GM19351 (cell line): ENCODE results near the gene RAB7A.
"Not testable (repeated sequence)": the region's sequence is repeated elsewhere in the genome, so short reads cannot be mapped to it uniquely, and the experiment has no call there.

Experiments used
- ATAC-seq: cut with Tn5 transposase; IDR thresholded peaks from one replicate; pipeline ENCODE4 v1.9.1; 2021; ENCODE audit warnings: mild to moderate bottlenecking, moderate library complexity; ENCODE audit not compliant: unreplicated experiment

The RAB7A gene

DNA sequence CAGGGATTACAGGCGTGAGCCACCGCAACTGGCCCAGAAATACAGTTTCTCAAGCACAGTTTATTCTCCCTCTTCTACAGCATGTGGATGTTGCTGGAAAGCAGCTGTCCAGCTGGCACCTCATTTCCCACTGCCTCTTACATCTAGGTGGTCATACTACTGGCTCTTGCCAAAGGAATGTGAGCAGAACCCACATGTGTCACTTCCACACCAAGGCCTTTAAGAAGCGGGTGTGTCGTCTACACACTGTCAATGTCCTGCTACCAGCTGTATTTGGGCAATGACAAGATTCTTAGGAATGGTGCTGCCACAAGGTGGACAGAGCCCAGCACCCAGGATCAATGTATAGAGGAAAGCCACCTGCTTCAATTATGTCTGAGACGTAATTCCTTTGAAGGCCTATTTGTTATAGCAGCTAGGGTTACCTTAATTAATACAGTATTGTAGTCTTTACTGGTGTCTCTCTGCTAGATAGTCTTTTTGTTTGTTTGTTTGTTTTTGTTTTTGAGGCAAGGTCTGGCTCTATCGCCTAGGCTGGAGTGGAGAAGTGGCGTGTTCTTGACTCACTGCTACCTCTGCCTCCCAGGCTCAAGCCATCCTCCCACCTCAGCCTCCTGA is 15.1 kb upstream of the RAB7A start:
- no peak for ATAC-seq

DNA sequence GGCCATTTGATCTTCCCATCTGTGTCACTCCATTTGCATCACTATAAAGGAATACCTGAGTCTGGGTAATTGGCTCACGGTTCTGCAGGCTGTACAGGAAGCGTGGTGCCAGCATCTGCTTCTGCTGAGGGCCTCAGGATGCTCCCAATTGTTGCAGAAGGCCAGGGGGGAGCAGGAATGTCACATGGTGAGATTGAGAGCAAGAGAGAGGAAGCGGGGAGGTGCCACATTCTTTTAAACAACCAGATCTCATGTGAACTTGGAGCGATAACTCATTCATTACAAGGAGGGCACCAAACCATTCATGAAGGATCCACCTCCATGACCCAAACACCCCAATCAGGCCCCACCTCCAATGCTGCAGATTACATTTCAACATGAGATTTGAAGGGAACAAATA is 13.1 kb upstream of the RAB7A start:
- ATAC-seq: no peak

DNA sequence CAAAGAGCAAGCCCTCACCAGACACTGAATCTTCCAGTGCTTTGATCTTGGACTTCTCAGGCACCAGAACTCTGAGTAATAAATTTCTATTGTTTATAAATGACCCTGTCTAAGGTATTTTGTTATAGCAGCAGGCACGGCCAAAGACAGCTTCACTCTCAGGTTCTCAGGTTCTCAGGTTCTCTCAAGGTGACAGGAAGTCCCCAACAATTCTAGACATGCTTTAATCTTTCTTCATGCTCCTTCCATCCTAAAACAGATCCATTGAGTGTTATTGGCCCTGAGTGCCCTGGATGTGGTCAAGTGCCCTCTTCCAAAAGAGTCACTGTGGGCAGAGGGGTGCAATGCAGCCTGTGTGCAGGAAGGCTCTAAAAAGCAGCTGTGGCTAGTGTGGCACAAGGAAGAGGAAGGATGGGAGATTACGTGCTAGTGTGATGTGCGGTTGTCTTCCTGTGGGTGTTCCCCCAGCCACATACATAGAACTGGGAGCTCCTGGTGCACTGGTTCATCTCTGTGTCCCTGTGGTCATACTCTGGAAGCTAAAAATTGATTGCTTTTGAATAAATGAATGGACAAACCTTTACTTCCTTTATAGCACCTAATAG is 11.0 kb upstream of the RAB7A start:
- ATAC-seq: no peak

DNA sequence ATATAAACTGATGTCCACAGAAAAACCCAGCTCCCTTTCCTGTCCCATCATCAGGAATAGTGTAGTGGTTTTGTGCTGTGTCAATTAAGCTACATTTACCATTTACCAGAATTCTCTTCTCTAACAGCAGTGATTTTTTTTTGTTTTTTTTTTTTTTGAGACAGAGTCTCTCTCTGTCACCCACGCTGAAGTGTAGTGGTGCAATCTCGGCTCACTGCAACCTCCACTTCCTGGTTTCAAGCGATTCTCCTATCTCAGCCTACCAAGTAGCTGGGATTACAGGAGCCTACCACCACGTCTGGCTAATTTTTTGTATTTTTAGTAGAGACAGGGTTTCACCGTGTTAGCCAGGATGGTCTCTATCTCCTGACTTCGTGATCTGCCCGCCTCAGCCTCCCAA is 7.1 kb upstream of the RAB7A start:
- not testable (repeated sequence) for ATAC-seq

DNA sequence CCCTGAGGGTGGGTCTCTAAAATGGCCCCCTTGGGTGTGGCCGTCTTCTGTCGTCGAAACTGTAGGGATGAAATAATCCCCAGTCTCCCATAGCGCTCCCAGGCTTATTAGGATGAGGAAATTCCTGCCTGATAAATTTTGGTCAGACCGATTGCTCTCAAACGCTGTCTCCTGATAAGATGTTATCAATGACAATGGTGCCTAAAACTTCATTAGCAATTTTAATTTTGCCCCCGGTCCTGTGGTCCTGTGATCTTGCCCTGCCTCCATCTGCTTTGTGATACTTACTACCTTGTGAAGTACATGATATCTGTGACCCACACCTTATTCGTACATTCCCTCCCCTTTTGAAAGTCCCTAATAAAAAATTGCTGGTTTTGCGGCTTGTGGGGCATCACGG is 5.1 kb upstream of the RAB7A start:
- no peak for ATAC-seq

DNA sequence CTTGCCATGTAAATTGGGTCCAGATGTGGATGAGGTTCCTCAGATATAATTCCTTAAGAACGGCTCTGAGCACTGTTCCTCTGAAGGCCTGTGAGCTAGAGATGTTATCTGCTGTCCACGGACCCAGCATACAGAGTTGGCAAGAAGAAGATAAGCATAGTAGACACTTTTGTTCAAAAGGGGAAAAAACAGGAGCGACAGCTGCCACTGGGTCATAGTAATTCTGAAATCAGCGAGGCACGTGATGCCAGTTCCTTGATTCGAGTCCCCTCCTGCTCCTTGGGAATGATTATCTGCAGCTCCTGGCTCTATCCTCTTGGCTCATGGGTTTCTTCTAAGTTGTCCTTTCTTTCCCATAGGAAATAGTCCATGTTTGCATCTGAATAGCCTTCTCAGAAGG is 2.5 kb upstream of the RAB7A start:
- no peak for ATAC-seq

DNA sequence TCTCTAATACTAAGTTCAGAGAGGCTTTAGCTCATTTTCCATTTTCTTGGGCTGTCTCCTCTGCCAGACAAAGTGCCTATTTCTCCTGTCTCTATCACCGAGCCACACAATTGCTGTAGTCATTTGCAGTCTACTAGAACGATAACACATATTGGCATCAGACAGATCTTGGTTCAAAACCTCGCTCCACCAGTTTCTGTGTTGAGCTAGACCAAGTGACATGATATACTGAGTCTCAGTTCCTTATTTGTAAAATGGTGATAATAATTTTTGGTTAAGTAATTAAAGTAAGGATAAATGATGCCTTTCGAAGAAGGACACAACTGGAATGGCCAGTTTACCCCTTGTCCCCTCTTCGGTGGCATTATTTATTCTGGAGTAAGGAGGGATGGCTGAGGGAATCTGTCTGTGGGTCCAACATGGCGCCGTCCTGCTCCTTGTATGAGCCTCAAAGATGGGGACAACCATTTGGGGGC is 398 bp upstream of the RAB7A start:
- ATAC-seq: peak; percentile 27

DNA sequence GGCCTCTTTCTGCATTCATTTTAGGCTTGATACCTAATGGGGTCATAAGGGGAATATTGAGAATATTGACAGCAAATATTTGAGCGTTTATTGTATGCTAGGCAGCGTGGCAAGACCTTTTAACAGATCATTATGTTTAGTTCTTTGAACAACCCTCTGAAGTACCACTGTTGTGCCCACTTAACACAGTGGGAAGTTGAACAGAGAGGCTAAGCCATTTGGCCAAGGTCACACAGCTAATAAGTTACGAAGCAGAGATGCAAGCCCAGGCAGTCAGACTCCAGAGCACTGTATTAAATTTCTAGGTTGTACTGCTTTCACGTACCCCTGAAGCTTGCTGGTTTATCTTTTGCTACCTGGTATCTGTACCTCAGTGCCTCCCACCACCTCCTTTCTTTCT is 1.1 kb downstream of the RAB7A start:
- ATAC-seq: no peak

DNA sequence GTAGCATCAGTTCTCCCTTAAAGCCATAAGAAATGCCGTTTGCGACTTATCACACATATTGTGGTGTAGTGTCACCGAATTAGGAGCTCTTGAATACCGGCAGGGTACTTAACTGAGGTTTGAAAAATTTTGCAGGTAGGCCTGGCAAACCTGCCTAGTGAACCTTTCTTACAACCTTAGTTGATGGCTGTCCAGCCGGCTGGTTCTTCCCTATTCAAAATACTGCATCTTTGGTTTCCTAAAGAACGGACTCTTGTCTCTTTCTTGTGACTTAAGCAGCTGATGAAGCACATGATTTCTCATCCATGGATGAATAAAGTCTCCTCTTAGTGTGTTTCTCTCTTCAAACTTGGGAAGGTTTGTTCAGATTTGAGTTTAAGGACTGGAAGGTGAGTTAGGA is 1.5 kb downstream of the RAB7A start:
- ATAC-seq: no peak

DNA sequence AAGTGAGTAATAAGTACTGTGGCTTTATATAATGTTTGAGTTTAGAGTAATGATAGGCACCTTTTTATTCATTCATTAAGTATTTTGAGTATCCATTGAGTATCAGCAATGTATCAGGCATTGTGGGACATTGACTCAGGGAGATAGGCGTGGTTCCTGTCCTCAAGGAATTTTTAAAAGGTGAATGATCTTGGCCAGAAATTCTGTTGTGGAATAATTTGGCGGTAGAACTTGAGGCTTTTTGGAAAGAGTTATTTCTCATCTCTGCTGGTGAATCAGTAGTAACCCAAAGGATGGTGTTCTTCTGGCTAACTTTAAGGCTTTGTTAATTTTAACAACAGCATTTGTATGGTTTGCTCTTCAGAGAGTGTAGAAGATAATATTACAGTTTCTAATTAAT is 2.0 kb downstream of the RAB7A start:
- no peak for ATAC-seq

DNA sequence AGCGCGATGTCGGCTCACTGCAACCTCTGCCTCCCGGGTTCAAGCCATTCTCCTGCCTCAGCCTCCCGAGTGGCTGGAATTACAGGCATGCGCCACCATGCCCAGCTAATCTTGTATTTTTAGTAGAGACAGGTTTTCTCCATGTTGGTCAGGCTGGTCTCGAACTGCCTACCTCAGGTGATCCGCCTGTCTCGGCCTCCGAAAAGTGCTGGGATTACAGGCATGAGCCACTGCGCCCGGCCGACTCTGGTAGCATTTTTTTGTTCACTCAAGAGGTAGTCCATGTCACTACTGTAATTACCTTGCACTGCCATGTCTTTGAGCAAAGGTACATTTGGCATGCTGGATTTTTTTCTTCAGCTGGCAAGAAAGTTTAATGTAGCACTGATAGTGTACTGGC is 2.5 kb downstream of the RAB7A start:
- not testable (repeated sequence) for ATAC-seq

DNA sequence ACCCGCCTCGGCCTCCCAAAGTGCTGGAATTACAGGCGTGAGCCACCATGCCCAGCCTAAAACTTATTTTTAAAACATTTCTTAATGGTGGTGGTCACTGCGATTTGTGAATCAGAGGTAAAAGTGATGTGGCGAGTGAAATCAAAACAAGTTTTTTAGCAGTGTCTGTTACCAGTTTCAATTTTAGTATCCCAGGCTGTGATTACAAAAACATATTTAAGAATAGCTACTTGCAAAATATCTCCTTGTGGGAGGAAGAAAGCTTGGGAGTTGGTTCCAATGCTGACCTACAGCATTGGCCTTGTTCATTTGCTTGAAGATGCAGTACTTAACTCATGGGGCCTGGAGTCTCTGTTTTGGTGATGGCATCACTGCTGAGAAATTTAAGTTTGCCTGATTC is 4.5 kb downstream of the RAB7A start:
- no peak for ATAC-seq

DNA sequence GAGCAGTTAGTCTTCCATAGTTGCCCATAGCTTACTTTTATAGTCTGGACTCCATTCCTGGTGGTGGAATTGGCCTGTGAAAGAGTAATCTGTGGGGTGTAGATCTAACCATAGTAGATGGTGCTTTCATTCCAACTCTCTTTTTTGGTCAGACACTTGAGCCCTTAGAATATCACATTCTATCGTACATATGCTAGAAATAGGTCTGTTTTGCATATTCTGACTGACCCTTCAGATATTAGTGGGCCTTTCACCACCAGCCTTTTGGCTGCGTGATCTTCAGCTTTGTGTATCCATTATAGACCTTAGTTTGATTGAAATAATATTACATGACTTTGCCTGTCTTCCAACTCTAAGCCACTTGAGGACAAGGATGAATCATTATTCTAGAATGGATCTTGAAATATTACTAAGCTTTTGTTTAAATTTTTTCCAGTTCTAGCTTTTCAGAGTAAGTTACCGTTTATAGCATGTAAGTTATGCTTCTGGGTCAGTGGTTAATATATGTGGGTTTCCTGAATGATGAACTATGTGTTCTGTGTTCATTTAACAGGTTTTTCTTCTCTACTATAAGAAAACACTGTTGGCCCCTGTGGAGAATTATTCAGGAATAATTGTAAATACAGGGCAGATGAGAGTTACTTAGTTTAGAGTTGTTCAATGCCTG is 8.7 kb downstream of the RAB7A start:
- no peak for ATAC-seq

DNA sequence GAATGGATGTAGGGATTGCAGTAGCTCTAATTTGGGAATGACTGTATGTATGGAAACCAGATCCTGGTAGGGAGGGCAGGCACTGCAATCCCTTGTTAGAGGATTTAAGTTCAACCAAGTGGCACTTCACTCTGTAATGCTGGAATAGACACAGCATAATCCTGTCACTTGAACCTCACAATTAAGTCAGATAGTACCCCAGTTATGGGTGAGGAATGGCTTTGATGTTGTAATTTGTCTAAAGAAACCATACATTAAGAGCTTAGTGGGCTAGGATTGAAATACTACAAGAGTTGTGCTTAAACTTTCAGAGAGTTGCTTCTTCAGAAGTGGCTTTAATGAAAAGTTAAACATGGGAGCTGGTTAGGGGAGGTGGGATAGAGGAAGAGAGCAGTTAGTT is 9.3 kb downstream of the RAB7A start:
- ATAC-seq: no peak

DNA sequence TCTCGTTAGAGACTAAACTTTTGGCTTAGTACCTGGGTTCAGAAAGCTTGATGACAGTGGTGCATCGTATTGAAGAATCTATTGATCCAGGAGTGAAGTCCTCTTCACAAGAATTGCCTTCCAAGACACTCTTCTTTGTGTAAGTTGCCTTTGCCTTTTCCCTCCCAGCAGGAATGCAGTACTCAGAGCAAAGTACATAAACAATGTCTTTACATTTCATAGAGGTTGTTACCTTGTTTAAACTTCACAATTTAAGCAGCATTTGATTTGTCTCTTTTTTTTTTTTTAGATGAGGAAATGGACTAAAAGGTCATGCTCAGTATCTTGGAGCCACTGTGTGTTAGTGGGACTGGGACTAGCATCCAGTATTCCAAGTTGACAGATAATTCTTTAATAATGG is 9.9 kb downstream of the RAB7A start:
- ATAC-seq: no peak

DNA sequence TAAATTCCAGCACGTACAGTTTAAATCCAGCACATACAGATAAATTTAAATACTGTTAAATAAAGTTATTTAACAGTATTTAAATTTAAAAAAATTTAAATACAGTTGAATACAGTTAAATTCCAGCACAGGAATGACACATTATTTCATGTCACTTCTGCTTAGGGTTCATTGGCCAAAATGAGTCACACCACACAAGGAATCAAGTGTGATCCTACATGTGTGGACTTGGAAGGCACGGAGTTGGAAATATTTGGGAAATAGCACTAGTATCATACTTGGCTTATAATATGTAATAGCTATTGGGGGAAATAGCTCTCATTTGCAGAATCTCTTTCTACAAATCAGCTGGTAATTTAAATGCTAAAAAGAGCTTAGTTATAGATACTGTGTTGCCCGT is 10.6 kb downstream of the RAB7A start:
- ATAC-seq: no peak

DNA sequence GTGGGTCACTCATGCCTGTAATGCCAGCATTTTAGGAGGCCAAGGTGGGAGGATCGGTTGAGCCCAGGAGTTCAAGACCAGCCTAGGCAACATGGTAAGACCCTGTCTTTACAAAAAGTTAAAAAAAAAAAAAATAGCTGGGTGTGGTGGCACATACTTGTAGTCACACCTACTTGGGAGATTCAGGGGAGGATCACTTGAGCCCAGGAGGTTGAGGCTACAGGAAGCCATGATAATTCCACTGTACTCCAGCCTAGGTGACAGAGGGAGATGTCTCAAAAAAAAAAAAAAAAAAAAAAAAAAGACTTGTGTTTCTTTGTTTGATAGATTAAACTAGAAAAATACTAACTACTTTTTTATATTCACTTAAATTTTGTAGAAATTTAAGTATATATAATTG is 14.6 kb downstream of the RAB7A start:
- no peak for ATAC-seq

DNA sequence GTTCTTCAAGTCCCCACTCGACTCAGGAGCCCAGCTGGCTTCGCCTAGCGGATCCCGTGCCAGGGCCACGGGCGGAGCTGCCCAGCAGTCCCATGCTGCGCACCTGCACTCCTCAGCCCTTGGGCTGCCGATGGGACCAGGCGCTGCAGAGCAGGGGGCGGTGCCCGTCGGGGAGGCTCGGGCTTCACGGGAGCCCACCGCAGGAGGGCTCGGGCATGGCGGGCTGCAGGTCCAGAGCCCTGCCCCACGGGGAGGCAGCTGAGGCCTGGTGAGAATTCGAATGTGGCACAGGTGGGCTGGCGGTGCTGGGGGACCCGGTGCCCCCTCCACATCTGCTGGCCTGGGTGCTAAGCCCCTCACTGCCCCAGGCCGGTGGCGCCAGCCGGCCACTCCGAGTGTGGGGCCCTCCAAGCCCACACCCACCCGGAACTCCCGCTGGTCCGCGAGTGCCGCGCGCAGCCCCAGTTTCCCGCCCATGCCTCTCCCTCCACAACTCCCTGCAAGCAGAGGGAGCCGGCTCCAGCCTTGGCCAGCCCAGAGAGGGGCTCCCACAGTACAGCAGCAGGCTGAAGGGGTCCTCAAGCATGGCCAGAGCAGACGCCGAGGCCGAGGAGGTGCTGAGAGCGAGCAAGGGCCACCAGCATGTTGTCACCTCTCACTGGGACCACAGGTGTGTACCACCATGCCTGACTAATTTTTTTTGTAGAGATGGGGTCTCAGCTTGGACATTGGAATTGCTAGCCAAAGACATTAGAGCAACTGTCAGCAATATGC is 17.0 kb downstream of the RAB7A start:
- no peak for ATAC-seq

DNA sequence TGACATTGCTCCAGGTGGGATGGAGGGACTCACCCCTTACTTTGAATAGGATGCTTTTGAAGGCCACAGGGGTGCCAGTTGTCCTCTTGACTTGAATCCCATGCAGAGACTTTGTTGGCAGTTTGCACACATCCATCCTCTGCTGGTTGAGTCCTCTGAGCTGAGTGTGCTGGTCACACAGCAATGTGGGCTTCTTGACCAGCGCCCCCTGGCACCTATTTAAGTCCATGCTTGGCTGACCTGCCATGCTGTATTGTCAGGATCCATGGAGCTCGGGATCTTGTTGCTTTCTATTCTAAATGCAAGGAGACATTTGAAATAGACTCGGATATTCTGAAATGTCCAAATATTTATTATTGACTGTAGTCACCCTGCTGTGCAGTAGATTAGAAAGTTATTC is 19.8 kb downstream of the RAB7A start:
- no peak for ATAC-seq

DNA sequence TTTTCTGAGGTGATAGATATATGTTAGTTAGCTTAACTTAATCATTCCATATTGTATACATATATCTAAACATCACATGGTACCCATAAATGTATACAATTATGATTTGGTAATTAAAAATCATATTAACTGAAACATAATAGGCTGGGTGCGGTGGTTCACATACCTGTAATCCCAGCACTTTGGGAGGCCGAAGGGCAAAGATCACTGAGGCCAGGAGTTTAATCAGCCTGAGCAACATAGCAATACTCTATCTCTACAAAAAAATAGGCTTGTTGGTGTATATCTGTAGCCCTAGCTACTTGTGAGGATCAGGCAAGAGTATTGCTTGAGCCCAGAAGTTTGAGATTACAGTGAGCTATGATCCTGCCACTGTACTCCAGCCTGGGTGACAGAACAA is 20.9 kb downstream of the RAB7A start:
- no peak for ATAC-seq

DNA sequence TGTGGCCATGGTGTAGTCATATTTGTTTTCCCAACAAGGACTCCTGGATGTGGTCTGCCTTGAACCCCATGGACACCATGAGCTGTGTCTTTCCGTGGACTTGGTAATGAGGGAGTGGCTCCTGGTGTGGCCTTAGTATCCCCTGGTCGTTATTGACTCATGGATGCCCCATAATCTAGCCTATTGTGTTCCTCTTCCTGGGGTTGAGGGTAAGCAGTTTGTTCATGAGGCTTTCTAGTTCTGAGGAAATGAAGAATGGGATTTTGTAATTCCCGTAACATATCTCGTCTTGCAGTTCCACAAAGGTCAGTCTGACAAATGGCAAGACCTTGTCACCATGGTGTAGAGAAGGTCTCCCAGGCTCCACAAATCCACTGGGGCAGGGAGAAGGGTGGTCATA is 22.6 kb downstream of the RAB7A start:
- no peak for ATAC-seq

DNA sequence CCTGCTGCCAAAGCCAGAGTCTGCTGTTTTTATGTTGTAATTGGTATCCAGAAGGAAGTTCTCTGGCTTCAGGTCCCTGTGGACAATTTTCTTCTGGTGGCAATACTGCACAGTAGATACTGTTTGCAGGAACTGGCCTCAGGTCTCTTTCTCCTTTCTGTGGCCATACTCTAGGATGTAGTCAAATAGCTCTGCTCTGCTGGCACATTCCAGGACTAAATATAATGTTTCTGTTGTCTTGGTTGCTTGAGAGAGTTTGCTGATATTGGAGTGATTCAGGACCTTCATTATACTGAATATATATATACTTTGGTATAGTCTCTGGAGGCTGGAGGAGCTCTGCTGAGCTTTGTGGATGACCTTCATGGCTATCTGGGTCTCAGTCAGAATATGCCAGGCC is 23.1 kb downstream of the RAB7A start:
- no peak for ATAC-seq
